Measurements from ENCODE around the gene ZFYVE21.
"Not testable (repeated sequence)": the region's sequence is repeated elsewhere in the genome, so short reads cannot be mapped to it uniquely, and the experiment has no call there.

ZFYVE21 gene

DNA sequence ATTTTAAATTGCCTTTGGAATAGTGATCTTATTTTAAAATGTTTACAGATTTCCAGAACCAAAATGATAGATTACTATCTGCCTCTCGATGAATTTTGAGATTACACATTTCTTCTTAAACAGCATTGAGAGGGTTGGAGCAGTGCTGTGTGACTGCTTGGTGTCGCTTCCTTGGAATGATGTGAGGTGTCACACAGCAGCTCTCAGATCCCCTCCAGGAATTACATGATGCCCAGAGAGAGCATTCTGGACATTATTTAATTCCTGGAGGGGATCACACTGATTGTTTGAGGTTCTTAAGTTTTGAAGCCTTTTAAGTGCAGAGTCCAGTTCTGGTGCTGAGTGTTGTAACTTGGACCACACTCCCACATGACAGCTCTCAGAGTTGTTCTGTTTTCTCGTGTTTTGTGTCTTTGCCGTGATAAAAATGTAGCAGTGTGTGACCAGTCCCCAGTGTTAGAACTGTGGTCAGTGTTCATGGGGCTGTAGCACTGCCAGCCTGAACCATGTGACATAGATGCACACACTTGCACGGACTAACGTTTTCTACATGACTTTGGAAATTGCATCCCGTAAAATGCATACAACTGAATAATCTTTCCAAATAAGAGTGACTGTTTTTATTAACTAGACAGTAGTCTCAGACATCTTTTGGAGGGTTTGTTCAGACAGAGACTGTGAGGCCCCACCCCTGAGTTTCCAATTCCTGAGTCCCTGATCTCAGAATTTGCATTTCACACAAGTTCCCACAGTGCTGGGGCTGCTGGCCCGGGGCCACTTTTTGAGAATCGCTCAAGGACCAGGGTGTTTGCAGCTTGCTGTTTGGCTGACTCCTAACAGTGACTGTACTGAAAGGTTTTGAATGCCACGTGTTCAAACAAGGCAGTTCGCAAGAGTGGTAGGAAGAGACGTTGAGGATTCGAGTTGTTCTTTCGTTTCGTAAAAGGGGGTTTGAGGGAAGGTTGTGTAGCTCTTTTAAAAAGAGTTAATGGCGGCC is 26.4 kb upstream of the ZFYVE21 start:
- WGBS, 2 donors (ENCODE audit: extremely low coverage in 2 of 2, insufficient read length in 2 of 2, insufficient replicate concordance in 1 of 2): 100% methylated on average over 4 of the region's 16 CpGs; no CpG with 5 or more reads in 1 of the 2 donors
- DNase-seq (ENCODE audit: low spot score): no peak
- H2AK5ac ChIP-seq (ENCODE audit: low read depth, low read length): no peak overlapping the region
- H3K27me3 ChIP-seq (ENCODE audit: control insufficient read depth in 3 of 3, insufficient read depth in 3 of 3, low read depth in 1 of 3, low read length in 3 of 3): no peaks in the 10 kb centered on the region
- H4K91ac ChIP-seq (ENCODE audit: low read depth, low read length, poor library complexity): no peak overlapping the region
- H3K4me2 ChIP-seq (ENCODE audit: insufficient read depth, low read length, poor library complexity, severe bottlenecking): no peak overlapping the region
- no peaks in the 10 kb centered on the region for H3K9me3 ChIP-seq (replicated peaks in 1 of 2; ENCODE audit: control insufficient read depth in 2 of 2, insufficient read depth in 1 of 2, low read depth in 1 of 2, low read length in 2 of 2)
- peaks cover 37 to 92% of the 10 kb centered on the region in 2 donors for H3K36me3 ChIP-seq (replicated peaks in 1 of 2; ENCODE audit: control insufficient read depth in 2 of 2, insufficient read depth in 2 of 2, low read length in 2 of 2)
- H2BK120ac ChIP-seq (ENCODE audit: low read depth, low read length): no peak overlapping the region
- no peak overlapping the region for H3K14ac ChIP-seq (ENCODE audit: low read length)
- no peak overlapping the region for H3K9ac ChIP-seq (ENCODE audit: low read depth, low read length, poor library complexity)
- no peak overlapping the region for H2AFZ ChIP-seq (ENCODE audit: low read length)
- no peak overlapping the region for H3K4ac ChIP-seq (ENCODE audit: low read length)
- no peak overlapping the region for H2BK15ac ChIP-seq (ENCODE audit: low read length)
- H2BK5ac ChIP-seq (ENCODE audit: low read length): no peak overlapping the region
- no peak overlapping the region for H2BK12ac ChIP-seq (ENCODE audit: low read length)
- H3K18ac ChIP-seq (ENCODE audit: low read length): no peak overlapping the region
- peaks cover 3% of the 10 kb centered on the region for H3K79me1 ChIP-seq (ENCODE audit: low read depth, low read length)
- H3K4me1 ChIP-seq (ENCODE audit: control insufficient read depth in 2 of 2, insufficient read depth in 1 of 2, low read depth in 1 of 2, low read length in 2 of 2): no peaks in the 10 kb centered on the region
- H3K4me3 ChIP-seq (ENCODE audit: low read length in 2 of 2): no peak overlapping the region
- H3K23ac ChIP-seq (ENCODE audit: low read depth, low read length, poor library complexity): no peak overlapping the region
- H4K8ac ChIP-seq (ENCODE audit: low read depth, low read length): no peak overlapping the region
- no peak overlapping the region for H3K27ac ChIP-seq (replicated peaks; ENCODE audit: low read length)

DNA sequence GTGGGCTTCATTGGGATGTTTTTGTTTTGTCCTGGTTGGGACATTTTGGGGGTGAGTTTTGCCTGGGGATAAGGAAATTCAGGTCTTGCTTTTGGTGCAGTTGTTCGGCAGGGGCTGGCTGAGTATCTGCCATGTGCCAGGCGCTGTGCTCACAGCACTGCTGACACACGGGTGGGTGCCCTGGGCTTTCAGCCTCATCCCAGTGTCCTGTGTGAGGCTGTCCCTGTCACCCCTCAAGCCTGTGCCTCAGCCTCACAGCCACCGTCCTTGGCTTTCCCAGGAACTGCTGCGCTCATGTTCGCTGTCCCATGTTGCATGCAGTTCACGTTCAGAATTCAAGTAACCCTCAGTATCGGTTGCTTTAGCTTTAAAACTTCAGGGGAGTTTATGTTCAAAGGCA is 25.3 kb upstream of the ZFYVE21 start:
- no peak overlapping the region for H3K18ac ChIP-seq (ENCODE audit: low read length)
- H3K27me3 ChIP-seq (ENCODE audit: control insufficient read depth in 3 of 3, insufficient read depth in 3 of 3, low read depth in 1 of 3, low read length in 3 of 3): no peaks in the 10 kb centered on the region
- H3K23ac ChIP-seq (ENCODE audit: low read depth, low read length, poor library complexity): no peak overlapping the region
- H3K27ac ChIP-seq (replicated peaks; ENCODE audit: low read length): no peak overlapping the region
- no peak overlapping the region for H2BK12ac ChIP-seq (ENCODE audit: low read length)
- H3K9ac ChIP-seq (ENCODE audit: low read depth, low read length, poor library complexity): no peak overlapping the region
- peaks cover 5% of the 10 kb centered on the region for H3K79me1 ChIP-seq (ENCODE audit: low read depth, low read length)
- H4K91ac ChIP-seq (ENCODE audit: low read depth, low read length, poor library complexity): no peak overlapping the region
- H2AK5ac ChIP-seq (ENCODE audit: low read depth, low read length): no peak overlapping the region
- peaks cover 41 to 91% of the 10 kb centered on the region in 2 donors for H3K36me3 ChIP-seq (replicated peaks in 1 of 2; ENCODE audit: control insufficient read depth in 2 of 2, insufficient read depth in 2 of 2, low read length in 2 of 2)
- DNase-seq (ENCODE audit: low spot score): no peak
- H3K4me3 ChIP-seq (ENCODE audit: low read length in 2 of 2): no peak overlapping the region
- no peak overlapping the region for H3K4ac ChIP-seq (ENCODE audit: low read length)
- no peak overlapping the region for H2AFZ ChIP-seq (ENCODE audit: low read length)
- H3K4me2 ChIP-seq (ENCODE audit: insufficient read depth, low read length, poor library complexity, severe bottlenecking): no peak overlapping the region
- no CpG with 5 or more reads among the region's 8 CpGs for WGBS, 2 donors (ENCODE audit: extremely low coverage in 2 of 2, insufficient read length in 2 of 2, insufficient replicate concordance in 1 of 2)
- H2BK15ac ChIP-seq (ENCODE audit: low read length): no peak overlapping the region
- H4K8ac ChIP-seq (ENCODE audit: low read depth, low read length): no peak overlapping the region
- no peak overlapping the region for H3K14ac ChIP-seq (ENCODE audit: low read length)
- no peak overlapping the region for H2BK120ac ChIP-seq (ENCODE audit: low read depth, low read length)
- no peaks in the 10 kb centered on the region for H3K9me3 ChIP-seq (replicated peaks in 1 of 2; ENCODE audit: control insufficient read depth in 2 of 2, insufficient read depth in 1 of 2, low read depth in 1 of 2, low read length in 2 of 2)
- peaks cover 0 to under 1% of the 10 kb centered on the region in 2 donors for H3K4me1 ChIP-seq (ENCODE audit: control insufficient read depth in 2 of 2, insufficient read depth in 1 of 2, low read depth in 1 of 2, low read length in 2 of 2)
- H2BK5ac ChIP-seq (ENCODE audit: low read length): no peak overlapping the region

DNA sequence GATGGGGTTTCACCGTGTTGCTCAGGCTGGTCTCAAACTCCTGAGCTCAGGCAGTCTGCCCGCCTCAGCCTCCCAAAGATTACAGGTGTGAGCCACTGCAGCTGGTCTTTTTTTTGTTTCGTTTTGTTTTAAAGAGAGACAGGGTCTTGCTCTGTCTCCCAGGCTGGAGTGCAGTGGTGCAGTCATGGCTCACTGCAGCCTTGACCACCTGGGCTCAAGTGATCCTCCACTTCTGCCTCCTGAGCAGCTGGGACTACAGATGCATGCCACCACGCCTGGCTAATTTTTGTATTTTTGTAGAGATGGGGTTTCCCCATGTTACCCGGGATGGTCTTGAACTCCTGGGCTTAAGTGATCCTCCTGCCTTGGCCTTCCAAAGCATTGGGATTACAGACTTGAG is 24.0 kb upstream of the ZFYVE21 start:
- not testable (repeated sequence) for H2AK5ac ChIP-seq (ENCODE audit: low read depth, low read length); H4K91ac ChIP-seq (ENCODE audit: low read depth, low read length, poor library complexity); H3K4me3 ChIP-seq (ENCODE audit: low read length in 2 of 2); H2BK15ac ChIP-seq (ENCODE audit: low read length); H3K18ac ChIP-seq (ENCODE audit: low read length); H3K9me3 ChIP-seq (replicated peaks in 1 of 2; ENCODE audit: control insufficient read depth in 2 of 2, insufficient read depth in 1 of 2, low read depth in 1 of 2, low read length in 2 of 2); H3K27ac ChIP-seq (replicated peaks; ENCODE audit: low read length); H3K27me3 ChIP-seq (ENCODE audit: control insufficient read depth in 3 of 3, insufficient read depth in 3 of 3, low read depth in 1 of 3, low read length in 3 of 3); H2BK12ac ChIP-seq (ENCODE audit: low read length); H4K8ac ChIP-seq (ENCODE audit: low read depth, low read length); H3K14ac ChIP-seq (ENCODE audit: low read length); H3K23ac ChIP-seq (ENCODE audit: low read depth, low read length, poor library complexity); DNase-seq (ENCODE audit: low spot score); H3K4ac ChIP-seq (ENCODE audit: low read length); H2BK5ac ChIP-seq (ENCODE audit: low read length); H2BK120ac ChIP-seq (ENCODE audit: low read depth, low read length); H3K4me2 ChIP-seq (ENCODE audit: insufficient read depth, low read length, poor library complexity, severe bottlenecking); H3K4me1 ChIP-seq (ENCODE audit: control insufficient read depth in 2 of 2, insufficient read depth in 1 of 2, low read depth in 1 of 2, low read length in 2 of 2); H2AFZ ChIP-seq (ENCODE audit: low read length); H3K9ac ChIP-seq (ENCODE audit: low read depth, low read length, poor library complexity); H3K79me1 ChIP-seq (ENCODE audit: low read depth, low read length)
- H3K36me3 ChIP-seq (replicated peaks in 1 of 2; ENCODE audit: control insufficient read depth in 2 of 2, insufficient read depth in 2 of 2, low read length in 2 of 2): peaks cover 41 to 90% of the 10 kb centered on the region in 2 donors
- WGBS, 2 donors (ENCODE audit: extremely low coverage in 2 of 2, insufficient read length in 2 of 2, insufficient replicate concordance in 1 of 2): no CpG with 5 or more reads among the region's 5 CpGs

DNA sequence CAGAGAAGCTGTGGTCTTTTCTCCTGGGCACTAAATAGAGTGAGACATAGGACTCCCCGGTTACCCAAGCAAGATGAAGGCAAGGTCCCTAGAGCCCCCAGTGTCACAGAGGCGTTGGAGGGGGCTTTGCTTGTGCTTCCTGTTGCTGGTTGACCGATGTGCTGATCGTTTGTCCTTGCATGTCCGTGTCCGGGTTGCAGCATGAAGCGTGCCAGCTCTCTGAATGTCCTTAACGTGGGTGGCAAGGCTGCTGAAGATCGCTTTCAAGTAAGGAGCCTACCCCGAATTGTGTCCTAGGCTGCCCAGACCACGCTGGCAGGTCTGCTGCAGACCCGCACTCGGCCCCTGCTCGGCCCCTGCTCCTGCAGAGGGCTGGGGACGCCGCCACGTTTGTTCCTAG is 23.5 kb upstream of the ZFYVE21 start:
- no peak overlapping the region for H4K91ac ChIP-seq (ENCODE audit: low read depth, low read length, poor library complexity)
- H3K14ac ChIP-seq (ENCODE audit: low read length): no peak overlapping the region
- H3K18ac ChIP-seq (ENCODE audit: low read length): peak overlapping the region; percentile 27
- WGBS, 2 donors (ENCODE audit: extremely low coverage in 2 of 2, insufficient read length in 2 of 2, insufficient replicate concordance in 1 of 2): no CpG with 5 or more reads among the region's 17 CpGs
- H3K9me3 ChIP-seq (replicated peaks in 1 of 2; ENCODE audit: control insufficient read depth in 2 of 2, insufficient read depth in 1 of 2, low read depth in 1 of 2, low read length in 2 of 2): no peaks in the 10 kb centered on the region
- DNase-seq (ENCODE audit: low spot score): no peak
- no peak overlapping the region for H2AK5ac ChIP-seq (ENCODE audit: low read depth, low read length)
- H3K27me3 ChIP-seq (ENCODE audit: control insufficient read depth in 3 of 3, insufficient read depth in 3 of 3, low read depth in 1 of 3, low read length in 3 of 3): no peaks in the 10 kb centered on the region
- no peak overlapping the region for H3K27ac ChIP-seq (replicated peaks; ENCODE audit: low read length)
- peaks cover 3 to 9% of the 10 kb centered on the region in 2 donors for H3K4me1 ChIP-seq (ENCODE audit: control insufficient read depth in 2 of 2, insufficient read depth in 1 of 2, low read depth in 1 of 2, low read length in 2 of 2)
- H2BK120ac ChIP-seq (ENCODE audit: low read depth, low read length): no peak overlapping the region
- H3K4me2 ChIP-seq (ENCODE audit: insufficient read depth, low read length, poor library complexity, severe bottlenecking): no peak overlapping the region
- peaks cover 37 to 90% of the 10 kb centered on the region in 2 donors for H3K36me3 ChIP-seq (replicated peaks in 1 of 2; ENCODE audit: control insufficient read depth in 2 of 2, insufficient read depth in 2 of 2, low read length in 2 of 2)
- H2AFZ ChIP-seq (ENCODE audit: low read length): no peak overlapping the region
- H2BK5ac ChIP-seq (ENCODE audit: low read length): no peak overlapping the region
- no peak overlapping the region for H3K4me3 ChIP-seq (ENCODE audit: low read length in 2 of 2)
- H2BK12ac ChIP-seq (ENCODE audit: low read length): no peak overlapping the region
- H3K23ac ChIP-seq (ENCODE audit: low read depth, low read length, poor library complexity): no peak overlapping the region
- no peak overlapping the region for H3K4ac ChIP-seq (ENCODE audit: low read length)
- no peak overlapping the region for H2BK15ac ChIP-seq (ENCODE audit: low read length)
- no peak overlapping the region for H3K9ac ChIP-seq (ENCODE audit: low read depth, low read length, poor library complexity)
- peaks cover 7% of the 10 kb centered on the region for H3K79me1 ChIP-seq (ENCODE audit: low read depth, low read length)
- no peak overlapping the region for H4K8ac ChIP-seq (ENCODE audit: low read depth, low read length)
